HepG2 (cell line): ENCODE data around the gene BIN1. TPM values are rescaled to one million over a fixed set of nuclear protein-coding genes. Genes with fewer than 3 reads are reported as not detected.

Source experiments
- ATAC-seq: fragments of 200-7000 bp; cut with Tn5 transposase; 3 replicates; pipeline ENCODE4 v1.9.1; 2020; ENCODE audit warnings: mild to moderate bottlenecking, moderate library complexity
- BruUV-seq: library from RNA; stranded (reverse); fragments of 400-500 nt; replicated peaks from 2 replicates; lab custom pipeline; 2021; lab: Mats Ljungman, UMichigan
- CTCF ChIA-PET: fragments of 300-600 bp; formaldehyde crosslinking; extraction: SDS; loops from one replicate; lab custom pipeline; 2021; ENCODE audit warnings: low total read pairs, inconsistent platforms, low intra/inter-chr PET ratio; lab: Yijun Ruan, JAX
- POLR2A ChIA-PET: fragments of 350-600 bp; sonication (Branson Sonifier 250); formaldehyde crosslinking; loops from one replicate; lab custom pipeline; 2020; ENCODE audit warnings: antibody characterized with exemption, inconsistent platforms; lab: Yijun Ruan, JAX
- DNase-seq: peaks from one replicate; pipeline ENCODE4 v3.0.0-alpha.2; 2015; ENCODE audit warnings: low spot score
- FAIRE-seq: peaks from 3 replicates; lab custom pipeline; 2011; peaks lifted over from hg19 to GRCh38; lab: Jason Lieb, UNC
- H2AFZ ChIP-seq: one replicate; pipeline ENCODE4 v1.6.1; 2011; ENCODE audit warnings: low read length, inconsistent platforms
- H3K27ac ChIP-seq: fragments of 300-600 bp; 3 replicates; pipeline ENCODE4 v1.8.0; 2011; ENCODE audit warnings: mixed run types, mild to moderate bottlenecking, mixed read lengths, low read length, inconsistent platforms; ENCODE audit not compliant: insufficient read depth; ENCODE audit errors: extremely low read length
- H3K27me3 ChIP-seq, 2 experiments: fragments of 200-600 bp in 1 of 2; 2 replicates in 1 of 2; 3 replicates in 1 of 2; pipeline versions ENCODE4 v1.6.0 to v1.8.0; 2011; ENCODE audit warnings: low read length in 2 of 2, mild to moderate bottlenecking in 2 of 2, moderate library complexity in 2 of 2, inconsistent platforms in 1 of 2; ENCODE audit not compliant: insufficient read depth in 2 of 2, control insufficient read depth in 1 of 2
- H3K36me3 ChIP-seq, 2 experiments: fragments of 200-600 bp in 1 of 2; replicated peaks in 1 of 2; 2 replicates in 1 of 2; 3 replicates in 1 of 2; pipeline versions ENCODE4 v1.5.1 to v1.8.0; 2011; ENCODE audit warnings: low read length in 2 of 2, inconsistent platforms in 1 of 2; ENCODE audit not compliant: insufficient read depth in 2 of 2, control insufficient read depth in 1 of 2
- H3K4me1 ChIP-seq: 2 replicates; pipeline ENCODE4 v1.5.1; 2012; ENCODE audit warnings: low read length, inconsistent platforms; ENCODE audit not compliant: insufficient read depth
- H3K4me2 ChIP-seq: 2 replicates; pipeline ENCODE4 v1.6.0; 2011; ENCODE audit warnings: low read depth, low read length, inconsistent platforms
- H3K4me3 ChIP-seq, 3 experiments: fragments of 200-600 bp in 1 of 3; sonication (generic), shearing (Covaris generic) in 1 of 3; replicated peaks in 1 of 3; 2 replicates each; pipeline ENCODE4 v1.5.1; 2011 to 2016; ENCODE audit warnings: low read length in 3 of 3, inconsistent platforms in 2 of 3, low read depth in 2 of 3, mild to moderate bottlenecking in 2 of 3, control low read depth in 1 of 3, mixed read lengths in 1 of 3; ENCODE audit not compliant: insufficient read depth in 1 of 3
- H3K79me2 ChIP-seq: one replicate; pipeline ENCODE4 v1.6.1; 2011; ENCODE audit warnings: low read length, inconsistent platforms; ENCODE audit not compliant: insufficient read depth
- H3K9ac ChIP-seq: 2 replicates; pipeline ENCODE4 v1.6.0; 2011; ENCODE audit warnings: mild to moderate bottlenecking, low read depth, low read length, inconsistent platforms; ENCODE audit not compliant: insufficient read depth
- H3K9me3 ChIP-seq: 2 replicates; pipeline ENCODE4 v1.5.1; 2012; ENCODE audit warnings: mild to moderate bottlenecking, low read length
- H4K20me1 ChIP-seq: 2 replicates; pipeline ENCODE4 v1.6.0; 2011; ENCODE audit warnings: inconsistent platforms, mild to moderate bottlenecking, low read length, moderate library complexity; ENCODE audit not compliant: insufficient read depth
- BCLAF1 ChIP-seq: fragments of 450-650 bp; IDR thresholded peaks from 2 replicates; pipeline ENCODE4 v1.6.1; 2017; ENCODE audit warnings: mild to moderate bottlenecking
- GMEB2 ChIP-seq: IDR thresholded peaks from 2 replicates; pipeline ENCODE4 v1.6.1; 2016; ENCODE audit warnings: missing biosample characterization, missing genetic modification reagents, low read depth
- HMGXB3 ChIP-seq: sonication (generic); formaldehyde crosslinking; IDR thresholded peaks from 2 replicates; pipeline ENCODE4 v1.4.0; 2020; ENCODE audit warnings: missing genetic modification reagents, borderline replicate concordance
- HNRNPH1 ChIP-seq: fragments of 200-400 bp; formaldehyde crosslinking; optimal IDR thresholded peaks from 2 replicates; pipeline ENCODE3; 2017; ENCODE audit warnings: mild to moderate bottlenecking, low read depth, low read length
- ISL2 ChIP-seq: sonication (generic); formaldehyde crosslinking; IDR thresholded peaks from 2 replicates; pipeline ENCODE4 v1.5.0; 2020; ENCODE audit warnings: missing genetic modification reagents
- JUND ChIP-seq: sonication (generic); formaldehyde crosslinking; IDR thresholded peaks from 2 replicates; pipeline ENCODE4 v1.8.0; 2022; ENCODE audit warnings: mild to moderate bottlenecking, missing genetic modification reagents
- SRSF4 ChIP-seq: fragments of 200-400 bp; formaldehyde crosslinking; IDR thresholded peaks from one replicate; pipeline ENCODE4 v1.6.1; 2018; ENCODE audit warnings: mild to moderate bottlenecking, low read depth, low read length, moderate library complexity; ENCODE audit not compliant: poor library complexity, severe bottlenecking
- ZFY ChIP-seq: sonication (generic); formaldehyde crosslinking; IDR thresholded peaks from 2 replicates; pipeline ENCODE4 v1.4.0; 2020; ENCODE audit warnings: missing genetic modification reagents
- ZNF256 ChIP-seq: sonication (generic); formaldehyde crosslinking; conservative IDR thresholded peaks from 2 replicates; pipeline ENCODE4 v1.4.0; 2020; ENCODE audit warnings: missing genetic modification reagents
- ZNF773 ChIP-seq: sonication (generic); formaldehyde crosslinking; IDR thresholded peaks from 2 replicates; pipeline ENCODE4 v1.4.0; 2020; ENCODE audit warnings: missing genetic modification reagents, borderline replicate concordance
- ZNF839 ChIP-seq: sonication (generic); formaldehyde crosslinking; IDR thresholded peaks from 2 replicates; pipeline ENCODE4 v1.4.0; 2020; ENCODE audit warnings: missing genetic modification reagents, mild to moderate bottlenecking, borderline replicate concordance
- ZSCAN25 ChIP-seq: sonication (generic); formaldehyde crosslinking; IDR thresholded peaks from 2 replicates; pipeline ENCODE4 v1.8.0; 2022; ENCODE audit warnings: mild to moderate bottlenecking, missing genetic modification reagents
- WGBS: methylation state at CpG from one replicate; pipeline ENCODE4 v1.1.6; 2017; ENCODE audit warnings: low lambda C conversion rate; 5-methylcytosine and 5-hydroxymethylcytosine counted together
- in situ Hi-C: cut with HindIII; loops from 2 replicates; pipeline ENCODE4 v1.10.0; 2017; ENCODE audit warnings: low pct_unique_long_range_greater_than_20kb; ENCODE audit not compliant: extremely low pct_ligation_motif_present
- intact Hi-C: fragments of 100-400 bp; cut with micrococcal nuclease; formaldehyde crosslinking; loops from one replicate; pipeline ENCODE4 v1.10.0; 2022; ENCODE audit not compliant: unreplicated experiment
- polyA plus RNA-seq, 8 experiments: library from polyadenylated mRNA; depleted of rRNA in 3 of 8; stranded (reverse) in 7 of 8; unstranded in 1 of 8; fragments of >200 nt; fragmentation: Illumina TruSeq in 4 of 8; extraction: Trizol in 4 of 8; gene quantifications; 2 replicates each; pipeline versions ENCODE4 v1.2.1 to v1.2.3, GENCODE V29; 2011 to 2016; ENCODE audit warnings: low read depth in 4 of 8, missing spikeins in 1 of 8, mixed read lengths in 1 of 8; ENCODE audit not compliant: insufficient read depth in 1 of 8
- total RNA-seq, 5 experiments: library from RNA; depleted of rRNA; stranded (reverse); fragments of >200 nt; fragmentation: Illumina TruSeq; extraction: Trizol; gene quantifications; 2 replicates each; pipeline ENCODE4 v1.2.3, GENCODE V29; 2016; ENCODE audit warnings: low read depth in 1 of 5
- TF ChIP-seq, protein P1 (sequence below): sonication (generic); formaldehyde crosslinking; IDR thresholded peaks from 2 replicates; pipeline ENCODE4 v1.8.0; 2022; ENCODE audit warnings: missing genetic modification reagents, mild to moderate bottlenecking, inconsistent platforms, borderline replicate concordance

BIN1 gene
- total and polyA plus RNA-seq, 2 of the 13 experiments (the other 11 are each of a cell fraction or from before 2014, with no cell fraction given) = 0.93 to 1.2 TPM

GRCh38 chr2:127155947-127156346 lies 49.0 kb upstream of the BIN1 start (continued):
- no peak for TF ChIP-seq BCLAF1
- no peak for TF ChIP-seq ZNF256 (CRISPR knock-in tag)
- no peak for TF ChIP-seq SRSF4
- TF ChIP-seq JUND (CRISPR knock-in tag) = no peak
- TF ChIP-seq ZNF773 = no peak

GRCh38 chr2:127155028-127155581 lies 48.2 kb upstream of the BIN1 start:
- in situ Hi-C loops = no loop called here
- ChIA-PET CTCF (no interaction called here), POLR2A (no interaction called here)
- H3K27ac ChIP-seq = no peak overlapping the region
- no peak overlapping the region for H3K4me2 ChIP-seq
- no peaks in the 10 kb centered on the region for H3K79me2 ChIP-seq
- intact Hi-C loops = no loop called here
- H3K9ac ChIP-seq = no peak overlapping the region
- H3K27me3 ChIP-seq = peaks cover 0 to 23% of the 10 kb centered on the region in 2 experiments; a peak in 2 of 5 replicates
- no peak overlapping the region for H2AFZ ChIP-seq
- H3K36me3 ChIP-seq = no peaks in the 10 kb centered on the region
- WGBS = 58% methylated on average over 7 of the region's 7 CpGs
- FAIRE-seq (no peak), DNase-seq (no peak), ATAC-seq (no peak)
- peaks cover 9% of the 10 kb centered on the region for H3K9me3 ChIP-seq
- H4K20me1 ChIP-seq = no peaks in the 10 kb centered on the region
- H3K4me1 ChIP-seq = no peaks in the 10 kb centered on the region
- no peak overlapping the region for H3K4me3 ChIP-seq
- BruUV-seq = no TSS peak
- TF ChIP-seq, protein P1, sequence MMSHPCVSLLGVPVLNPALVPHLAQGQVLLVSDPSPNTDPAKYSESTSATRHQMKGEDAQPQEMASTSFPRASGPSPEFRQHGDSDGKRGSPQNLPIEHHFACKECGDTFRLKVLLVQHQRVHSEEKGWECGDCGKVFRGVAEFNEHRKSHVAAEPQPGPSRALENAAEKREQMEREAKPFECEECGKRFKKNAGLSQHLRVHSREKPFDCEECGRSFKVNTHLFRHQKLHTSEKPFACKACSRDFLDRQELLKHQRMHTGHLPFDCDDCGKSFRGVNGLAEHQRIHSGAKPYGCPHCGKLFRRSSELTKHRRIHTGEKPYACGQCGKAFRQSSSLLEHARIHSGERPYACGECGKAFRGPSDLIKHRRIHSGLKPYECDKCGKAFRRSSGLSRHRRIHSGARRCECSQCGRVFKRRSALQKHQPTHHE (CRISPR knock-in tag) = no peak
- TF ChIP-seq ZFY (CRISPR knock-in tag) (no peak), ZSCAN25 (CRISPR knock-in tag) (no peak), ZNF839 (no peak), GMEB2 (CRISPR knock-in tag) (no peak), HMGXB3 (no peak), ISL2 (CRISPR knock-in tag) (no peak), HNRNPH1 (no peak)
